ENCODE data around the gene FAM169A. TPM values are rescaled to one million over a fixed set of nuclear protein-coding genes. Genes with fewer than 3 reads are reported as not detected.
A peak's percentile ranks its signal among the peaks of the same experiment; 100 is the strongest.
"Not testable (repeated sequence)": the region's sequence is repeated elsewhere in the genome, so short reads cannot be mapped to it uniquely, and the experiment has no call there.

FAM169A gene
- polyA plus RNA-seq (2013, experiment 1 of 2), result 20.4 TPM
- polyA plus RNA-seq (2013, experiment 2 of 2), result 18.7 TPM

GRCh38 chr5:74865804-74866595, at the start of gene FAM169A:
TSS of gene FAM169A (minus strand) at chr5:74866387. CDS start at chr5:74841676, 24,711 bp downstream.
- WGBS, result under 1% methylated on average over 119 of the region's 119 CpGs
- H3K36me3 ChIP-seq (ENCODE audit: insufficient read depth, low read length), result no peaks in the 10 kb centered on the region
- peak within 1 kb of the TSS; percentile 98 for H3K27ac ChIP-seq (ENCODE audit: low read depth, low read length)
- H3K9ac ChIP-seq (ENCODE audit: low read depth, low read length), result peak within 1 kb of the TSS; percentile 90
- peak within 1 kb of the TSS; percentile 91 for H3K4me3 ChIP-seq (ENCODE audit: low read length)
- no peaks in the 10 kb centered on the region for H3K27me3 ChIP-seq (ENCODE audit: insufficient read depth, low read length)
- H3K9me3 ChIP-seq (ENCODE audit: insufficient read depth, low read depth, low read length), result no peaks in the 10 kb centered on the region
- H3K4me1 ChIP-seq (ENCODE audit: insufficient read depth, low read length), result peaks cover 54% of the 10 kb centered on the region

- Histone ChIP-seq H3K4me1 (ENCODE audit: insufficient read depth, low read length) (no peaks in the 10 kb centered on the region), H3K4me3 (ENCODE audit: low read length) (no peak overlapping the region), H3K9ac (ENCODE audit: low read depth, low read length) (no peak overlapping the region), H3K27me3 (ENCODE audit: insufficient read depth, low read length) (no peaks in the 10 kb centered on the region), H3K9me3 (ENCODE audit: insufficient read depth, low read depth, low read length) (no peaks in the 10 kb centered on the region), H3K36me3 (ENCODE audit: insufficient read depth, low read length) (no peaks in the 10 kb centered on the region), H3K27ac (ENCODE audit: low read depth, low read length) (no peak overlapping the region)
- WGBS, result no CpG with 5 or more reads among the region's 1 CpG
Observed at GRCh38 chr5:74915488-74915887, 49.3 kb upstream of the FAM169A start.

- H3K9ac ChIP-seq (ENCODE audit: low read depth, low read length); H3K9me3 ChIP-seq (ENCODE audit: insufficient read depth, low read depth, low read length); H3K27me3 ChIP-seq (ENCODE audit: insufficient read depth, low read length); H3K4me1 ChIP-seq (ENCODE audit: insufficient read depth, low read length); H3K4me3 ChIP-seq (ENCODE audit: low read length); H3K36me3 ChIP-seq (ENCODE audit: insufficient read depth, low read length); H3K27ac ChIP-seq (ENCODE audit: low read depth, low read length): not testable (repeated sequence)
- 78% methylated on average over 2 of the region's 2 CpGs for WGBS
Observed at GRCh38 chr5:74911421-74911820, 45.2 kb upstream of the FAM169A start.

- H3K27ac ChIP-seq (ENCODE audit: low read depth, low read length); H3K9me3 ChIP-seq (ENCODE audit: insufficient read depth, low read depth, low read length); H3K9ac ChIP-seq (ENCODE audit: low read depth, low read length); H3K27me3 ChIP-seq (ENCODE audit: insufficient read depth, low read length); H3K4me1 ChIP-seq (ENCODE audit: insufficient read depth, low read length); H3K4me3 ChIP-seq (ENCODE audit: low read length); H3K36me3 ChIP-seq (ENCODE audit: insufficient read depth, low read length): not testable (repeated sequence)
Observed at GRCh38 chr5:74909888-74910287, 43.7 kb upstream of the FAM169A start.

- not testable (repeated sequence) for H3K9ac ChIP-seq (ENCODE audit: low read depth, low read length); H3K9me3 ChIP-seq (ENCODE audit: insufficient read depth, low read depth, low read length); H3K36me3 ChIP-seq (ENCODE audit: insufficient read depth, low read length); H3K4me1 ChIP-seq (ENCODE audit: insufficient read depth, low read length); H3K27me3 ChIP-seq (ENCODE audit: insufficient read depth, low read length); H3K4me3 ChIP-seq (ENCODE audit: low read length); H3K27ac ChIP-seq (ENCODE audit: low read depth, low read length)
- 93% methylated on average over 6 of the region's 6 CpGs for WGBS
Observed at GRCh38 chr5:74908237-74908636, 42.0 kb upstream of the FAM169A start.

- not testable (repeated sequence) for H3K27ac ChIP-seq (ENCODE audit: low read depth, low read length); H3K9me3 ChIP-seq (ENCODE audit: insufficient read depth, low read depth, low read length); H3K4me3 ChIP-seq (ENCODE audit: low read length); H3K36me3 ChIP-seq (ENCODE audit: insufficient read depth, low read length); H3K9ac ChIP-seq (ENCODE audit: low read depth, low read length); H3K27me3 ChIP-seq (ENCODE audit: insufficient read depth, low read length); H3K4me1 ChIP-seq (ENCODE audit: insufficient read depth, low read length)
- WGBS, result over 99% methylated on average over 4 of the region's 4 CpGs
Observed at GRCh38 chr5:74904713-74905112, 38.5 kb upstream of the FAM169A start.

GRCh38 chr5:74903165-74903787, 37.1 kb upstream of the FAM169A start:
- H3K9me3 ChIP-seq (ENCODE audit: insufficient read depth, low read depth, low read length), result peaks cover 1% of the 10 kb centered on the region
- H3K4me1 ChIP-seq (ENCODE audit: insufficient read depth, low read length), result peaks cover 5% of the 10 kb centered on the region; the same call in 1 of the 2 replicates
- WGBS, result 24% methylated on average over 4 of the region's 4 CpGs
- no peaks in the 10 kb centered on the region for H3K27me3 ChIP-seq (ENCODE audit: insufficient read depth, low read length)
- H3K36me3 ChIP-seq (ENCODE audit: insufficient read depth, low read length), result no peaks in the 10 kb centered on the region
- H3K4me3 ChIP-seq (ENCODE audit: low read length), result no peak overlapping the region
- H3K9ac ChIP-seq (ENCODE audit: low read depth, low read length), result no peak overlapping the region
- no peak overlapping the region for H3K27ac ChIP-seq (ENCODE audit: low read depth, low read length)

GRCh38 chr5:74897049-74897448, 30.9 kb upstream of the FAM169A start:
- WGBS, result 90% methylated on average over 1 of the region's 1 CpG
- no peak overlapping the region for H3K9ac ChIP-seq (ENCODE audit: low read depth, low read length)
- no peaks in the 10 kb centered on the region for H3K4me1 ChIP-seq (ENCODE audit: insufficient read depth, low read length)
- no peak overlapping the region for H3K27ac ChIP-seq (ENCODE audit: low read depth, low read length)
- H3K4me3 ChIP-seq (ENCODE audit: low read length), result no peak overlapping the region
- no peaks in the 10 kb centered on the region for H3K27me3 ChIP-seq (ENCODE audit: insufficient read depth, low read length)
- no peaks in the 10 kb centered on the region for H3K36me3 ChIP-seq (ENCODE audit: insufficient read depth, low read length)
- H3K9me3 ChIP-seq (ENCODE audit: insufficient read depth, low read depth, low read length), result no peaks in the 10 kb centered on the region; the same call in 1 of the 2 replicates

GRCh38 chr5:74895906-74896305, 29.7 kb upstream of the FAM169A start:
- Histone ChIP-seq H3K9ac (ENCODE audit: low read depth, low read length) (no peak overlapping the region), H3K4me1 (ENCODE audit: insufficient read depth, low read length) (no peaks in the 10 kb centered on the region), H3K4me3 (ENCODE audit: low read length) (no peak overlapping the region), H3K27ac (ENCODE audit: low read depth, low read length) (no peak overlapping the region), H3K9me3 (ENCODE audit: insufficient read depth, low read depth, low read length) (no peaks in the 10 kb centered on the region; the same call in 1 of the 2 replicates), H3K36me3 (ENCODE audit: insufficient read depth, low read length) (no peaks in the 10 kb centered on the region), H3K27me3 (ENCODE audit: insufficient read depth, low read length) (no peaks in the 10 kb centered on the region)
- 94% methylated on average over 5 of the region's 5 CpGs for WGBS

- Histone ChIP-seq H3K4me3 (ENCODE audit: low read length) (no peak overlapping the region), H3K9ac (ENCODE audit: low read depth, low read length) (no peak overlapping the region), H3K36me3 (ENCODE audit: insufficient read depth, low read length) (no peaks in the 10 kb centered on the region), H3K4me1 (ENCODE audit: insufficient read depth, low read length) (no peaks in the 10 kb centered on the region), H3K27ac (ENCODE audit: low read depth, low read length) (no peak overlapping the region), H3K9me3 (ENCODE audit: insufficient read depth, low read depth, low read length) (no peaks in the 10 kb centered on the region; the same call in 1 of the 2 replicates), H3K27me3 (ENCODE audit: insufficient read depth, low read length) (no peaks in the 10 kb centered on the region)
- 96% methylated on average over 2 of the region's 2 CpGs for WGBS
Observed at GRCh38 chr5:74894351-74894750, 28.2 kb upstream of the FAM169A start.

GRCh38 chr5:74892921-74893320, 26.7 kb upstream of the FAM169A start:
- H3K9me3 ChIP-seq (ENCODE audit: insufficient read depth, low read depth, low read length), result no peaks in the 10 kb centered on the region; the same call in 1 of the 2 replicates
- 79% methylated on average over 2 of the region's 2 CpGs for WGBS
- no peak overlapping the region for H3K27ac ChIP-seq (ENCODE audit: low read depth, low read length)
- no peak overlapping the region for H3K9ac ChIP-seq (ENCODE audit: low read depth, low read length)
- H3K36me3 ChIP-seq (ENCODE audit: insufficient read depth, low read length), result no peaks in the 10 kb centered on the region
- H3K4me3 ChIP-seq (ENCODE audit: low read length), result no peak overlapping the region
- H3K4me1 ChIP-seq (ENCODE audit: insufficient read depth, low read length), result no peaks in the 10 kb centered on the region
- H3K27me3 ChIP-seq (ENCODE audit: insufficient read depth, low read length), result no peaks in the 10 kb centered on the region
